Thyroid gland (tissue), 4 donors: ENCODE results near the gene PRSS50. TPM values are rescaled to one million over a fixed set of nuclear protein-coding genes. Genes with fewer than 3 reads are reported as not detected.

ENCODE experiments used
- DNase-seq, 2 donors: peaks; one replicate each; pipeline ENCODE4 v3.0.0-alpha.2; 2019
- H3K27ac ChIP-seq, 3 donors: fragments of 200-600 bp; sonication (generic); 1 replicate in 2 of 3; 2 replicates in 1 of 3; pipeline ENCODE4 v1.5.1; 2016 to 2019; ENCODE audit warnings: mild to moderate bottlenecking in 1 of 3, moderate library complexity in 1 of 3
- H3K27me3 ChIP-seq: fragments of 200-600 bp; sonication (generic); one replicate; pipeline ENCODE4 v1.5.1; 2019
- H3K36me3 ChIP-seq, 2 donors: fragments of 200-600 bp; sonication (generic); one replicate each; pipeline ENCODE4 v1.5.1; 2016 to 2019
- H3K4me1 ChIP-seq, 2 donors: fragments of 200-600 bp; sonication (generic); one replicate each; pipeline ENCODE4 v1.5.1; 2017 to 2019
- H3K4me3 ChIP-seq, 3 donors: fragments of 200-600 bp; sonication (generic); replicated peaks in 1 of 3; 1 replicate in 2 of 3; 2 replicates in 1 of 3; pipeline ENCODE4 v1.5.1; 2016; ENCODE audit warnings: mild to moderate bottlenecking in 1 of 3
- H3K9me3 ChIP-seq: fragments of 200-600 bp; sonication (generic); one replicate; pipeline ENCODE4 v1.5.1; 2017
- CTCF ChIP-seq, 6 experiments: fragments of 200-600 bp in 3 of 6; fragments of 450-650 bp in 3 of 6; sonication (generic) in 3 of 6; IDR thresholded peaks; one replicate each; pipeline ENCODE4 v1.5.1; 2016 to 2019; ENCODE audit warnings: antibody characterized with exemption in 6 of 6, mild to moderate bottlenecking in 2 of 6, inconsistent platforms in 1 of 6, moderate library complexity in 1 of 6
- POLR2A ChIP-seq, 2 donors: fragments of 450-650 bp; IDR thresholded peaks; one replicate each; pipeline ENCODE4 v1.6.1; 2017; ENCODE audit warnings: antibody characterized with exemption in 2 of 2, mild to moderate bottlenecking in 2 of 2, moderate library complexity in 1 of 2
- WGBS, 2 donors: methylation state at CpG; one replicate each; pipeline ENCODE4 v1.1.5; 2017; 5-methylcytosine and 5-hydroxymethylcytosine counted together
- intact Hi-C: fragments of 100-400 bp; cut with DNase I; formaldehyde crosslinking; loops from one replicate; pipeline ENCODE4 v1.15.1; 2023
- total RNA-seq, 4 donors: library from RNA; depleted of rRNA; stranded (reverse); fragments of >200 nt; gene quantifications; one replicate each; pipeline ENCODE4 v1.2.3, GENCODE V29; 2016

The PRSS50 gene
- total RNA-seq, 4 donors from 2014 or later: 1.7 to 6.0 (median 3.6) TPM

- TF ChIP-seq POLR2A (IDR thresholded peaks at IDR 0.05): no peak
- TF ChIP-seq CTCF (IDR thresholded peaks at IDR 0.05): no peak
- Histone ChIP-seq H3K9me3 (no peaks in the 10 kb centered on the region), H3K27ac (no peak overlapping the region), H3K4me1 (peaks cover 6 to 21% of the 10 kb centered on the region in 2 donors), H3K4me3 (no peak overlapping the region), H3K27me3 (no peaks in the 10 kb centered on the region), H3K36me3 (no peaks in the 10 kb centered on the region)
- 100% methylated on average over 1 to 3 of the region's 4 CpGs for WGBS, 2 donors
- no peak for DNase-seq
- intact Hi-C loops: loop anchor here (10.0 kb wide), 1 partner anchor 162 kb away; the partner anchor contains the start of gene MYL3
Observed at GRCh38 chr3:46703013-46703520, 14.6 kb downstream of the PRSS50 start.

- H3K9me3 ChIP-seq: no peaks in the 10 kb centered on the region
- WGBS, 2 donors: 85 to 91% methylated on average over 3 to 4 of the region's 4 CpGs
- intact Hi-C loops: loop anchor here (10.0 kb wide), 1 partner anchor 162 kb away; the partner anchor contains the start of gene MYL3
- no peak overlapping the region for H3K4me3 ChIP-seq
- H3K27me3 ChIP-seq: no peaks in the 10 kb centered on the region
- TF ChIP-seq CTCF (IDR thresholded peaks at IDR 0.05) (no peak), POLR2A (IDR thresholded peaks at IDR 0.05) (no peak)
- no peak overlapping the region for H3K27ac ChIP-seq
- no peaks in the 10 kb centered on the region for H3K36me3 ChIP-seq
- no peak for DNase-seq
- peaks cover 6 to 21% of the 10 kb centered on the region in 2 donors for H3K4me1 ChIP-seq
Observed at GRCh38 chr3:46702246-46703012, 15.2 kb downstream of the PRSS50 start.

GRCh38 chr3:46701181-46701939 is 16.3 kb downstream of the PRSS50 start, which contains the start of gene TMIE:
Gene TMIE (plus strand): TSS chr3:46701392. CDS start chr3:46701488, 96 bp downstream.
- no peak for DNase-seq
- TF ChIP-seq CTCF (IDR thresholded peaks at IDR 0.05) (no peak), POLR2A (IDR thresholded peaks at IDR 0.05) (no peak)
- intact Hi-C loops: loop anchor here (10.0 kb wide), 1 partner anchor 163 kb away; the partner anchor contains the start of gene MYL3
- no peaks in the 10 kb centered on the region for H3K36me3 ChIP-seq
- no peaks in the 10 kb centered on the region for H3K27me3 ChIP-seq
- peak within 1 kb of the TSS in 1 of 3 donors; percentile 10 for H3K4me3 ChIP-seq
- no peaks in the 10 kb centered on the region for H3K9me3 ChIP-seq
- peaks cover 6 to 28% of the 10 kb centered on the region in 2 donors for H3K4me1 ChIP-seq
- WGBS, 2 donors: 8 to 20% methylated on average over 6 to 9 of the region's 51 CpGs
- H3K27ac ChIP-seq: no peak within 1 kb of the TSS

- no peaks in the 10 kb centered on the region for H3K36me3 ChIP-seq
- no peak overlapping the region for H3K4me3 ChIP-seq
- intact Hi-C loops: loop anchor here (10.0 kb wide), 1 partner anchor 164 kb away; the partner anchor contains the start of gene MYL3
- DNase-seq: peak; percentile 84 to 91
- WGBS, 2 donors: 10 to 17% methylated on average over 1 to 4 of the region's 4 CpGs
- TF ChIP-seq CTCF (IDR thresholded peaks at IDR 0.05) (no peak), POLR2A (IDR thresholded peaks at IDR 0.05) (no peak)
- no peak overlapping the region for H3K27ac ChIP-seq
- peaks cover 6 to 34% of the 10 kb centered on the region in 2 donors for H3K4me1 ChIP-seq
- no peaks in the 10 kb centered on the region for H3K27me3 ChIP-seq
- H3K9me3 ChIP-seq: no peaks in the 10 kb centered on the region
Observed at GRCh38 chr3:46700772-46701171, 16.9 kb downstream of the PRSS50 start.
